ENCODE results near the gene RASGRP3.

DNA sequence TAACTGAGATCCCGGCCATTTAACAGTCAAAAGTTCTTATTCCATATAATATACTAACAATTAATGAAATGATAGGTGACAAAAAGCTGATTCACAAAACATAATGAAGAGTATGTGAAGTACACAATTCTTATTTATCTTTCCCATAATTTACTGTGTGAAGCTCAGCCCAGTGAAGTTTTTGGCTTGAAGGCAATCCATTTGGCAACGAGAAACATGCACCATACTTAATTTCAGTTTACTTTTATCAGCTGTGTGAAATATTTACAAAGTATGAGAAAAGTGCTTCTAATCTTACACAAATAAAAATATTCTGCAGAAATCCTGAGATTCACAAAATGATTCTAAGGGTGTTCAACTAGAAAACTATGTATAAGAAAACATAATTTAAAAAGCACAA, 110.3 kb downstream of the RASGRP3 start:
- TF ChIP-seq FOXA1 (IDR thresholded peaks at IDR 0.05) (no peak), FOXA1 (CRISPR knock-in tag; IDR thresholded peaks at IDR 0.05) (no peak), NFE2L2 (IDR thresholded peaks at IDR 0.05; ENCODE audit: low read length) (no peak), MAX (IDR thresholded peaks at IDR 0.05) (no peak), NPAS2 (CRISPR knock-in tag; IDR thresholded peaks at IDR 0.05; ENCODE audit: borderline replicate concordance) (no peak), U2AF2 (IDR thresholded peaks at IDR 0.05; ENCODE audit: low read depth, low read length) (no peak), PRPF4 (IDR thresholded peaks at IDR 0.05; ENCODE audit: low read depth, low read length, poor library complexity, severe bottlenecking) (no peak), CBX5 (CRISPR knock-in tag; IDR thresholded peaks at IDR 0.05; ENCODE audit: borderline replicate concordance) (no peak)
- TF ChIP-seq, protein P1, sequence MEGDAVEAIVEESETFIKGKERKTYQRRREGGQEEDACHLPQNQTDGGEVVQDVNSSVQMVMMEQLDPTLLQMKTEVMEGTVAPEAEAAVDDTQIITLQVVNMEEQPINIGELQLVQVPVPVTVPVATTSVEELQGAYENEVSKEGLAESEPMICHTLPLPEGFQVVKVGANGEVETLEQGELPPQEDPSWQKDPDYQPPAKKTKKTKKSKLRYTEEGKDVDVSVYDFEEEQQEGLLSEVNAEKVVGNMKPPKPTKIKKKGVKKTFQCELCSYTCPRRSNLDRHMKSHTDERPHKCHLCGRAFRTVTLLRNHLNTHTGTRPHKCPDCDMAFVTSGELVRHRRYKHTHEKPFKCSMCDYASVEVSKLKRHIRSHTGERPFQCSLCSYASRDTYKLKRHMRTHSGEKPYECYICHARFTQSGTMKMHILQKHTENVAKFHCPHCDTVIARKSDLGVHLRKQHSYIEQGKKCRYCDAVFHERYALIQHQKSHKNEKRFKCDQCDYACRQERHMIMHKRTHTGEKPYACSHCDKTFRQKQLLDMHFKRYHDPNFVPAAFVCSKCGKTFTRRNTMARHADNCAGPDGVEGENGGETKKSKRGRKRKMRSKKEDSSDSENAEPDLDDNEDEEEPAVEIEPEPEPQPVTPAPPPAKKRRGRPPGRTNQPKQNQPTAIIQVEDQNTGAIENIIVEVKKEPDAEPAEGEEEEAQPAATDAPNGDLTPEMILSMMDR (CRISPR knock-in tag; IDR thresholded peaks at IDR 0.05): no peak
